ENCODE data around the gene COL10A1.

COL10A1 gene

DNA sequence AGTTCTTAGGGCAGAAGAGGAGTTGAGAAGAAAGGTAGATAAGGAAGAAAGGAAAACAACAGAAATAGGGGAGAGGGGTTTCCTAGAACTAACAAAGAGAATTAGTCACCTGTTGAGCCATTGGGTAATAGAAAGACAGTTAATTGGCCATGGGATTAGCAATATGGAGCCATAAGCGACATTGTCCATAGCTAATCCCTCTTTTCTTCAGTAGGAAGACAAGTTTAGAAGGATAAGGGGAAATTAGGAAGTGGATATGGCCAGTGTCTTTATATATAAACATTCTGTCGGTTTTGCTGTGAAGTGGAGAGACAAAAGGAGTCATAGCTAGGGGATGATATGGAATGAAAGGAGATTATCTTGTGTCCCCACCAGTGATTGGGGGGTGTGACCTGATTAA is 43.9 kb upstream of the COL10A1 start:
- Histone ChIP-seq H2AFZ (ENCODE audit: low read length) (no peak overlapping the region), H2BK12ac (ENCODE audit: low read length) (no peak overlapping the region), H3K4ac (ENCODE audit: low read length) (no peak overlapping the region), H2BK120ac (ENCODE audit: low read depth, low read length) (no peak overlapping the region), H4K91ac (ENCODE audit: low read depth, low read length, poor library complexity) (no peak overlapping the region), H3K23ac (ENCODE audit: low read depth, low read length, poor library complexity) (no peak overlapping the region), H3K14ac (ENCODE audit: low read length) (no peak overlapping the region), H2BK15ac (ENCODE audit: low read length) (no peak overlapping the region), H3K4me3 (ENCODE audit: low read length in 2 of 2) (no peak overlapping the region), H3K27me3 (ENCODE audit: control insufficient read depth in 3 of 3, insufficient read depth in 3 of 3, low read depth in 1 of 3, low read length in 3 of 3) (no peaks in the 10 kb centered on the region), H3K27ac (replicated peaks; ENCODE audit: low read length) (no peak overlapping the region), H3K4me1 (ENCODE audit: control insufficient read depth in 2 of 2, insufficient read depth in 1 of 2, low read depth in 1 of 2, low read length in 2 of 2) (no peaks in the 10 kb centered on the region), H4K8ac (ENCODE audit: low read depth, low read length) (no peak overlapping the region), H3K18ac (ENCODE audit: low read length) (no peak overlapping the region), H2BK5ac (ENCODE audit: low read length) (no peak overlapping the region), H3K4me2 (ENCODE audit: insufficient read depth, low read length, poor library complexity, severe bottlenecking) (no peak overlapping the region), H3K9me3 (replicated peaks in 1 of 2; ENCODE audit: control insufficient read depth in 2 of 2, insufficient read depth in 1 of 2, low read depth in 1 of 2, low read length in 2 of 2) (no peaks in the 10 kb centered on the region), H3K36me3 (replicated peaks in 1 of 2; ENCODE audit: control insufficient read depth in 2 of 2, insufficient read depth in 2 of 2, low read length in 2 of 2) (no peaks in the 10 kb centered on the region), H2AK5ac (ENCODE audit: low read depth, low read length) (no peak overlapping the region), H3K9ac (ENCODE audit: low read depth, low read length, poor library complexity) (no peak overlapping the region), H3K79me1 (ENCODE audit: low read depth, low read length) (no peaks in the 10 kb centered on the region)
- WGBS, 2 donors (ENCODE audit: extremely low coverage in 2 of 2, insufficient read length in 2 of 2, insufficient replicate concordance in 1 of 2): no CpG with 5 or more reads among the region's 2 CpGs
- no peak for DNase-seq (ENCODE audit: low spot score)

- Histone ChIP-seq H4K8ac (ENCODE audit: low read depth, low read length) (no peak overlapping the region), H3K9me3 (replicated peaks in 1 of 2; ENCODE audit: control insufficient read depth in 2 of 2, insufficient read depth in 1 of 2, low read depth in 1 of 2, low read length in 2 of 2) (no peaks in the 10 kb centered on the region), H3K4me3 (ENCODE audit: low read length in 2 of 2) (no peak overlapping the region), H4K91ac (ENCODE audit: low read depth, low read length, poor library complexity) (no peak overlapping the region), H3K27ac (replicated peaks; ENCODE audit: low read length) (no peak overlapping the region), H3K27me3 (ENCODE audit: control insufficient read depth in 3 of 3, insufficient read depth in 3 of 3, low read depth in 1 of 3, low read length in 3 of 3) (no peaks in the 10 kb centered on the region), H2AK5ac (ENCODE audit: low read depth, low read length) (no peak overlapping the region), H3K23ac (ENCODE audit: low read depth, low read length, poor library complexity) (no peak overlapping the region), H2BK12ac (ENCODE audit: low read length) (no peak overlapping the region), H3K18ac (ENCODE audit: low read length) (no peak overlapping the region), H3K9ac (ENCODE audit: low read depth, low read length, poor library complexity) (no peak overlapping the region), H2BK120ac (ENCODE audit: low read depth, low read length) (no peak overlapping the region), H3K36me3 (replicated peaks in 1 of 2; ENCODE audit: control insufficient read depth in 2 of 2, insufficient read depth in 2 of 2, low read length in 2 of 2) (no peaks in the 10 kb centered on the region), H2BK5ac (ENCODE audit: low read length) (no peak overlapping the region), H3K79me1 (ENCODE audit: low read depth, low read length) (no peaks in the 10 kb centered on the region), H3K4me2 (ENCODE audit: insufficient read depth, low read length, poor library complexity, severe bottlenecking) (no peak overlapping the region), H2AFZ (ENCODE audit: low read length) (no peak overlapping the region), H3K14ac (ENCODE audit: low read length) (no peak overlapping the region), H3K4ac (ENCODE audit: low read length) (no peak overlapping the region), H3K4me1 (ENCODE audit: control insufficient read depth in 2 of 2, insufficient read depth in 1 of 2, low read depth in 1 of 2, low read length in 2 of 2) (no peaks in the 10 kb centered on the region), H2BK15ac (ENCODE audit: low read length) (no peak overlapping the region)
- DNase-seq (ENCODE audit: low spot score): no peak
- no CpG with 5 or more reads among the region's 1 CpG for WGBS, 2 donors (ENCODE audit: extremely low coverage in 2 of 2, insufficient read length in 2 of 2, insufficient replicate concordance in 1 of 2)
Observed at GRCh38 chr6:116168148-116168547, 42.2 kb upstream of the COL10A1 start.

- Histone ChIP-seq H2BK15ac (ENCODE audit: low read length) (no peak overlapping the region), H3K4me2 (ENCODE audit: insufficient read depth, low read length, poor library complexity, severe bottlenecking) (no peak overlapping the region), H3K36me3 (replicated peaks in 1 of 2; ENCODE audit: control insufficient read depth in 2 of 2, insufficient read depth in 2 of 2, low read length in 2 of 2) (no peaks in the 10 kb centered on the region), H3K14ac (ENCODE audit: low read length) (no peak overlapping the region), H3K9ac (ENCODE audit: low read depth, low read length, poor library complexity) (no peak overlapping the region), H3K27ac (replicated peaks; ENCODE audit: low read length) (no peak overlapping the region), H2BK5ac (ENCODE audit: low read length) (no peak overlapping the region), H3K4me1 (ENCODE audit: control insufficient read depth in 2 of 2, insufficient read depth in 1 of 2, low read depth in 1 of 2, low read length in 2 of 2) (no peaks in the 10 kb centered on the region), H2AK5ac (ENCODE audit: low read depth, low read length) (no peak overlapping the region), H3K18ac (ENCODE audit: low read length) (no peak overlapping the region), H3K4ac (ENCODE audit: low read length) (no peak overlapping the region), H2BK120ac (ENCODE audit: low read depth, low read length) (no peak overlapping the region), H4K8ac (ENCODE audit: low read depth, low read length) (no peak overlapping the region), H2BK12ac (ENCODE audit: low read length) (no peak overlapping the region), H3K79me1 (ENCODE audit: low read depth, low read length) (no peaks in the 10 kb centered on the region), H3K4me3 (ENCODE audit: low read length in 2 of 2) (no peak overlapping the region), H3K9me3 (replicated peaks in 1 of 2; ENCODE audit: control insufficient read depth in 2 of 2, insufficient read depth in 1 of 2, low read depth in 1 of 2, low read length in 2 of 2) (no peaks in the 10 kb centered on the region), H3K27me3 (ENCODE audit: control insufficient read depth in 3 of 3, insufficient read depth in 3 of 3, low read depth in 1 of 3, low read length in 3 of 3) (no peaks in the 10 kb centered on the region), H4K91ac (ENCODE audit: low read depth, low read length, poor library complexity) (no peak overlapping the region), H3K23ac (ENCODE audit: low read depth, low read length, poor library complexity) (no peak overlapping the region), H2AFZ (ENCODE audit: low read length) (no peak overlapping the region)
- WGBS, 2 donors (ENCODE audit: extremely low coverage in 2 of 2, insufficient read length in 2 of 2, insufficient replicate concordance in 1 of 2): no CpG with 5 or more reads among the region's 1 CpG
- DNase-seq (ENCODE audit: low spot score): no peak
Observed at GRCh38 chr6:116166369-116166768, 40.4 kb upstream of the COL10A1 start.

DNA sequence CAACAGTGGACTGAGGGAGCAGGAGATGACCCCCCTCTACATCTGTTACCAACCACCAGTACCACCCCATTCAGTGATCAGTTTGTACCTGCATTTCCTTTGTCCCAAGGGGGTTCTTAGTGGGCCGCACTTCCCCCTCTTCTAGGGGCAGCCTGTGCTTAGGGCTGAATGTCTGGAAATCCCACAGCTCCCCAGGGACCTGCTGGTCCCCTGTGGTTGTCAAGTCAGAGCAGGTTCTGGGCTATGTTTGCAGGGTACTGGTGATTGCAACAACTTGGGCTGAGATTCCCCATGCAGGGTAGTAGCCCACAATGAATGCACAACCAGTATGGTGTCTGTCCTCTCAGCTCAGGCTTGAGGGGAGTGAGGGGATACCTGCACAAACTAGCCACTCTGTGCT is 39.7 kb upstream of the COL10A1 start:
- no peak overlapping the region for H4K91ac ChIP-seq (ENCODE audit: low read depth, low read length, poor library complexity)
- H3K18ac ChIP-seq (ENCODE audit: low read length): no peak overlapping the region
- H3K79me1 ChIP-seq (ENCODE audit: low read depth, low read length): no peaks in the 10 kb centered on the region
- no peak overlapping the region for H3K27ac ChIP-seq (replicated peaks; ENCODE audit: low read length)
- no peak overlapping the region for H4K8ac ChIP-seq (ENCODE audit: low read depth, low read length)
- no peak overlapping the region for H3K9ac ChIP-seq (ENCODE audit: low read depth, low read length, poor library complexity)
- H3K4me3 ChIP-seq (ENCODE audit: low read length in 2 of 2): no peak overlapping the region
- no peak overlapping the region for H2AK5ac ChIP-seq (ENCODE audit: low read depth, low read length)
- H2BK15ac ChIP-seq (ENCODE audit: low read length): no peak overlapping the region
- no peak overlapping the region for H3K4me2 ChIP-seq (ENCODE audit: insufficient read depth, low read length, poor library complexity, severe bottlenecking)
- no peaks in the 10 kb centered on the region for H3K4me1 ChIP-seq (ENCODE audit: control insufficient read depth in 2 of 2, insufficient read depth in 1 of 2, low read depth in 1 of 2, low read length in 2 of 2)
- no CpG with 5 or more reads among the region's 1 CpG for WGBS, 2 donors (ENCODE audit: extremely low coverage in 2 of 2, insufficient read length in 2 of 2, insufficient replicate concordance in 1 of 2)
- H3K4ac ChIP-seq (ENCODE audit: low read length): no peak overlapping the region
- H3K23ac ChIP-seq (ENCODE audit: low read depth, low read length, poor library complexity): no peak overlapping the region
- no peaks in the 10 kb centered on the region for H3K9me3 ChIP-seq (replicated peaks in 1 of 2; ENCODE audit: control insufficient read depth in 2 of 2, insufficient read depth in 1 of 2, low read depth in 1 of 2, low read length in 2 of 2)
- no peak overlapping the region for H2BK12ac ChIP-seq (ENCODE audit: low read length)
- H2AFZ ChIP-seq (ENCODE audit: low read length): no peak overlapping the region
- H3K27me3 ChIP-seq (ENCODE audit: control insufficient read depth in 3 of 3, insufficient read depth in 3 of 3, low read depth in 1 of 3, low read length in 3 of 3): no peaks in the 10 kb centered on the region
- H2BK120ac ChIP-seq (ENCODE audit: low read depth, low read length): no peak overlapping the region
- H3K36me3 ChIP-seq (replicated peaks in 1 of 2; ENCODE audit: control insufficient read depth in 2 of 2, insufficient read depth in 2 of 2, low read length in 2 of 2): no peaks in the 10 kb centered on the region
- H3K14ac ChIP-seq (ENCODE audit: low read length): no peak overlapping the region
- DNase-seq (ENCODE audit: low spot score): no peak
- no peak overlapping the region for H2BK5ac ChIP-seq (ENCODE audit: low read length)

Data from neuronal stem cell (in vitro differentiated cells).